PC-3 (cell line): ENCODE results near the gene UGT1A9.

Source experiments
- CTCF ChIP-seq: fragments of 300-600 bp; sonication (generic); conservative IDR thresholded peaks from 2 replicates; pipeline ENCODE4 v1.5.1; 2017; ENCODE audit warnings: antibody characterized with exemption, low read depth, mild to moderate bottlenecking, low read length
- EZH2 ChIP-seq: fragments of 300-600 bp; sonication (generic); IDR thresholded peaks from one replicate; pipeline ENCODE4 v1.6.1; 2017; ENCODE audit warnings: antibody characterized with exemption, mild to moderate bottlenecking, low read length; ENCODE audit not compliant: unreplicated experiment

DNA sequence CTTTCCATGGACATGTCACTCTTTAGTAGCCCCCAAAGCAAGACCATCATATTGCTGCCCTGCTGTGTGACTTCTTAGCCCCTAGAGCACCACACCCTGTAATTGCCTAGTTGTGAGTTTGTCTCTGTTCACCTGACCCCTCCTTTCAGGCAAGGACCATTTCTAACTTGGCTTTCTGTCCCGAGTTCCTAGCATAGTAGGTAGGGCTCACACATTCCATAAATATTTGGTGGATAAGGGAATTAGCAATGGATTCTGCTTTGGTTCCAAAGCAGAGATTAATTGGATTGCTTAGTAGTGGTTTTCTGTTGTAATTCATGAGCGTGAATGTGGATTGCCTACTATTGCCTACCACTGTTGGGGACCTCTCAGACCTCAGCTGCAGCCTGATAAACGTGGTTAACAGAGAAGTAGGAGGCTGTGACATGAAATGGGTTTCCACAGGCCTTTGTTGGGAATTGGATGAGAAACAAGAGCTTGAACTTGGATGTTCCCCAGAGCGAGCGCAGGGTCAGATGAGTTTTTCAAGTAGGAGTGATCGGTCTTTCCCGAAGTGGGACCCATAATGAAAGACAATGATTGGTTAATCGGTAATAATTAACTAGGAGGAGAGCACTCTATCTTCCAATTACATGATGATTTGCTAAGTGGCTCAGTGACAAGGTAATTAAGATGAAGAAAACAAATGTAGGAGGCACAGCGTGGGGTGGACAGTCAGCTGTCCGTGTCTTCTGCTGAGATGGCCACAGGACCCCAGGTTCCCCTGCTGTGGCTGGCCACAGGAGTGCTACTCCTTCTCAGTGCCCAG is 75.0 kb downstream of the UGT1A9 start:
- TF ChIP-seq EZH2, result no peak
- no peak for TF ChIP-seq CTCF
